Fibroblast of mammary gland (primary cell): ENCODE data around the gene TCIRG1.

Experiments used
- DNase-seq: peaks from one replicate; pipeline ENCODE4 v3.0.0-alpha.2; 2010; ENCODE audit warnings: low read depth
- H3K4me3 ChIP-seq: 2 replicates; pipeline ENCODE4 v1.5.1; 2011; ENCODE audit warnings: low read depth, mild to moderate bottlenecking, low read length, moderate library complexity; ENCODE audit not compliant: control insufficient read depth
- CTCF ChIP-seq: conservative IDR thresholded peaks from 2 replicates; pipeline ENCODE4 v1.5.1; 2011; ENCODE audit warnings: low read depth, low read length, inconsistent platforms; ENCODE audit not compliant: control insufficient read depth, insufficient read depth

Gene TCIRG1

GRCh38 chr11:68041617-68042218 lies 2.9 kb downstream of the TCIRG1 start:
- DNase-seq = no peak
- no peak overlapping the region for H3K4me3 ChIP-seq
- TF ChIP-seq CTCF = no peak

- no peak for DNase-seq
- no peak overlapping the region for H3K4me3 ChIP-seq
- TF ChIP-seq CTCF = no peak
These were observed 3.6 kb downstream of the TCIRG1 start for GRCh38 chr11:68042219-68043028.

- TF ChIP-seq CTCF = no peak
- H3K4me3 ChIP-seq = no peak overlapping the region
- DNase-seq = no peak
These were observed 4.2 kb downstream of the TCIRG1 start for GRCh38 chr11:68043029-68043348.

GRCh38 chr11:68043349-68044144 lies 4.7 kb downstream of the TCIRG1 start:
- DNase-seq = peak; percentile 88
- H3K4me3 ChIP-seq = no peak overlapping the region

GRCh38 chr11:68044145-68044813 lies 5.5 kb downstream of the TCIRG1 start:
- no peak for TF ChIP-seq CTCF
- no peak for DNase-seq
- no peak overlapping the region for H3K4me3 ChIP-seq

More at GRCh38 chr11:68043349-68044144, 4.7 kb downstream of the TCIRG1 start:
- TF ChIP-seq CTCF = no peak

- no peak for TF ChIP-seq CTCF
- no peak for DNase-seq
- no peak overlapping the region for H3K4me3 ChIP-seq
These were observed 6.1 kb downstream of the TCIRG1 start for GRCh38 chr11:68044898-68045351.
